Pulmonary artery endothelial cell (primary cell): ENCODE data around the gene ZNF511. TPM values are rescaled to one million over a fixed set of nuclear protein-coding genes. Genes with fewer than 3 reads are reported as not detected.
"Not testable (repeated sequence)": the region's sequence is repeated elsewhere in the genome, so short reads cannot be mapped to it uniquely, and the experiment has no call there.

Source experiments
- DNase-seq: peaks from one replicate; pipeline ENCODE4 v3.0.0-alpha.2; 2011; ENCODE audit warnings: low read depth, low spot score
- total RNA-seq: library from RNA; depleted of rRNA; stranded (reverse); fragments of >200 nt; gene quantifications from 2 replicates; pipeline ENCODE4 v1.2.3, GENCODE V29; 2014

ZNF511 gene
- total RNA-seq, result 27.4 and 40.4 TPM in 2 replicates

DNA sequence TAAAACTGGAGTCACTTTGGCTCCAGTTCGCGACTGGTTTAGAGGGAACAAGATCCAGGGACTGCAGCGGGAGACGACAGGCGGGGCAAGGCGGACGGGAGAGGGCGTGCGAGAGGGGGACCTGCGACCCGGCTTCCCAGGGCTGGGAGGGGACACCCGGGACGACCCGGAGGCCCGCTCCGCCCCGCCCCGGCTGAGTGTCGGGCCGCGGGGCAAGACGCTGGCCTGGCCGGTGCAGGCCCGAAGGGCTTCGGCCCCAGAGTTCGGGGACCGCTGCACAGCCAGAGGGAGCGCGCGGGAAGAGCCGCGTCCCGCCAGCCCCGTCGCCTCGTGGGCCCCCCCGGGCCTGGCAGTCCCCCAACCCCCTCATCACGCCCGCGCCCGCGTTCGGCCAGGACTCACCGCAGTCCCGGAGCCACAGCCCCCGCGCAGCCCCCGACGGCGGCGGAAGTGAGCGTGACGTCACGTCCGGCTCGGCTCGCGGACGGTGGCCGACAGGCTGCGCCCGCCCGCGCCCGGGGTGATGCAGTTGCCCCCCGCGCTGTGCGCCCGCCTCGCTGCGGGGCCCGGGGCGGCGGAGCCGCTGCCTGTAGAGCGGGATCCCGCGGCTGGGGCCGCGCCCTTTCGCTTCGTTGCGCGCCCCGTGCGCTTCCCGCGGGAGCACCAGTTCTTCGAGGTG lies at the start of gene ZNF511, which contains the start of gene TUBGCP2:
Gene ZNF511, plus strand, starts transcription at position 494 of the 679 bp plus-strand sequence. Its CDS starts 30 bp downstream, at position 524.
Gene TUBGCP2, minus strand, starts transcription at position 452 of the 679 bp plus-strand sequence. CDS start 5,931 bp downstream, outside the sequence.
- DNase-seq, result no peak

DNA sequence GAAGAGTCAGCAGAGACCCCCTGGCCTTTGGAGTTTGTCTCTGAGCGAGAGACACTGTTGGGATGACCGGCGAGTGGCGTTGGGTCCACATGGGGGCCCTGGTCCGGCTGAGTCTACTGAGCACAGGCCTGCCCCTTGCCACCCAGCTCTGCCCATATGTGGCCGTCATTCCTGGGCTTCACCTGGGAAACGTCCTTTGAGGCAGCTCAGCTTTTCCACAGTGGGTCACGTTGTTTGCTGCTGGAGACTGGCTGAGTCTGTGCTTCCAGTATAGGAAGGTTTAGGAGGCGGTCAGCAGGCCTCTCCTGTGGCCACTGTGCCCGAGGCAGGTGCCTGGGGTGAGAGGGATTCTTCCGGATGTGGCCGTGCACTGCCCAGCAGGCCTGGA lies 49.1 kb upstream of the ZNF511 start:
- DNase-seq, result no peak

DNA sequence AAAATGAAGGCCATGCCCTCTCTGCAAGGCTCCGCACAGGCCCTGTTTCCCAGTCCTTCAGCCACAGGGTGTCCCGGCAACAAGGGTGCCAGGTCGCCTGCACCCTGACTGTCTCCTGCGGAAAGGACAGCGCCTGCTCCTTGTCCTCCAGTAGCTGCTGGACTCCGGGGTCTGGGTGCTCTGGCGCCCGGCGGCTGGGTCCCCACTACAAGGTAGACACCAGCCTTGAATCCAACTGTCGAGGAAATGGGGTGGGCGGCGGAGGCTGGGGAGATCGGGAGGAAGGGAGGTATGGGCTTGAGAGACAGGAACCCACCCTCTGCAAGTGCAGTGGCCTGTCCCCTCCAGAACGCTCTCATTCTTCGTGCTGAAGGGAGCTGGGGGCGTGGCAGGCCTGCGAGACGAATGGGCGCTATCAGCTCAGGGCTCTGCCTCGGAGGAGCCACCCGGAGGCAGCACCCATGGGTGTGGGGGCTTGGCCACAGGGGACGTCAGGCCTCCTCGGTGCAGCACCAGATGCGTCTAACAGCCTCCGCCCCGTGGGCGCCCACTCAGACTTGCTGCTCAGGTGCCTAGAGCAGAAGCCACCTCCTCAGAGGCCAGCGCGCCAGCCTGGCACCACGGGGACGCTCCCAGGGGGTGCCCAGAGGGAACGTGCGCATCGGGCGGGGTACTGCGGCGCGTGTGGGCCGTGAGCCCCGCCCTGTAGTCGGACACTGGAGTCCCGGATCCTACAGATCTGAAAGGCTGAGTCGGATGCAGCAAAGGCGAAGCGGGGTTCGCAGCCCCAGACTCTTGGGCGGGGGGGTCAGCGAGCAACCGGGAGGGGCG lies 47.6 kb upstream of the ZNF511 start:
- DNase-seq, result no peak

DNA sequence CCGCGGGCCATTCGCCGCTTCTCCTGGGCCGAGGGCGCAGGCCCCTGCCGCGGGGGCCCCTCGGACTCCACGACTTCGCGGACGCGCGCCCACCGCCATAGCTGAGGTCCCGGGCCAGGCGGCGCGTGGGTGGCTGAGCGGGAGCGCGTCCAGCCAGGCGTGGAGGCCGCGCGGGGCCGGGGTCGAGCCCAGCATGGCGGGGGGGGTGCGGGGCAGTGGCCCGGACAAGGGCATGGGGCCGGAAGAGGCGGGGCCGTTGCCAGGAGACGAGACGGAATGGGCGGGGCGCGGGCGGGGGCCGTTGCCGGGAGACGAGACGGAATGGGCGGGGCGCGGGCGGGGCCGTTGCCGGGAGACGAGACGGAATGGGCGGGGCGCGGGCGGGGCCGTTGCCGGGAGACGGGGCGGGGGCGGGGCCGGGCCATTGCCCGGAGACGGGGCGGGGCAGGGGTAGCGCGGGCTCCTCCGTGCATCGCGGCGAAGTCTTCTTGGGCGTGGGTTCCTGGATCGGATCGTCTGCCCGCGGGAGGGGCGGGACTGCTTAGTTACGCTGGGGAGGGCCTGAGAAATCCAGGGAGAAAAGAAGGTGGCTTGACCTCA lies 46.9 kb upstream of the ZNF511 start:
- no peak for DNase-seq

- DNase-seq, result no peak
Observed at GRCh38 chr10:133262696-133263095, 46.0 kb upstream of the ZNF511 start.

GRCh38 chr10:133263674-133264073 lies 45.0 kb upstream of the ZNF511 start:
- no peak for DNase-seq

DNA sequence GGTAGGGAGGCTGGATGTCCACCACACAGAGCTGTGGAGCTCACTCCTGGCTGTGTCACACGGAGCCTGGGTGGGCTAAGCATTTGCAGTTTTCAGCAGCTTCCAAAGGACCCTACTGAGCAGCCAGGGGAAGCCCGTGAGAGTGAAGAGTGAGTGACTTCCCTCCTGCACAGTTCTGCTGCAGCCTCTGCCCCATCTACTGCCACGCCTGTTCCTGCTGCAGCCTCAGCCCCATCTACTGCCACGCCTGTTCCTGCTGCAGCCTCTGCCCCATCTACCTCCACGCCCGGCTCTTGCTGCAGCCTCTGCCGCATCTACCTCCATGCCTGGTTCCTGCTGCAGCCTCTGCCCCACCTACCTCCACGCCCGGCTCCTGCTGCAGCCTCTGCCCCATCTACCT lies 44.3 kb upstream of the ZNF511 start:
- DNase-seq, result no peak

DNA sequence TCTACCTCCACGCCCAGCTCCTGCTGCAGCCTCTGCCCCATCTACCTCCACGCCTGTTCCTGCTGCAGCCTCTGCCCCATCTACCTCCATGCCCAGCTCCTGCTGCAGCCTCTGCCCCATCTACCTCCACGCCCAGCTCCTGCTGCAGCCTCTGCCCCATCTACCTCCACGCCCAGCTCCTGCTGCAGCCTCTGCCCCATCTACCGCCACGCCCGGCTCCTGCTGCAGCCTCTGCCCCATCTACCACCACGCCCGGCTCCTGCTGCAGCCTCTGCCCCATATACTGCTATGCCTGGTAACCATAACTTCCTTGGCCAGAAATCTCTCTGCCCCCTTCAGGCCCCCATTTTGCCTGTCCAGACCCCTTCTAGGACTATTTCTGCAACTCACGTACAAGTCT lies 43.7 kb upstream of the ZNF511 start:
- DNase-seq, result not testable (repeated sequence)

- no peak for DNase-seq
Observed at GRCh38 chr10:133266056-133266795, 42.5 kb upstream of the ZNF511 start.

DNA sequence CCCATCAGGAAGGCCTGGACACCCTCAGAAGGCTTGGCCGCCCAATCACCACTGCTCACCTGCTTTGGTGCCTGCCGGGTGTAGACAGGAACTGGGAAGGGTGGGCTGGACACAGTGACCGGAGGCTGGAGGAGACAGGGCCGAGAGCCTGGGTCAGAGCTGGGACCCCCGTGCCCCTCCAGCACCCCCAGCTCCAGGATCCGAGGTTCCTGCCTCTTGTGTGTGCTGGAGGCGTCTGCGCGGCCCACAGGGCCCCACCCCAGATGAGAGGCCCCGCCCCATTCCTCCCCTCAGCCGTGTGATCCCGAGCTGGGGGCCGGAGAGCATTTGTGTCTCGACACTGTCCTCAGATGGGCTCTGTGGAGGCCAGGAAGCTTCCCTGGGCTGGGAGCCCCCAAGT lies 41.4 kb upstream of the ZNF511 start:
- DNase-seq, result no peak

- no peak for DNase-seq
Observed at GRCh38 chr10:133267829-133268228, 40.9 kb upstream of the ZNF511 start.

- no peak for DNase-seq
Observed at GRCh38 chr10:133268532-133268931, 40.2 kb upstream of the ZNF511 start.

DNA sequence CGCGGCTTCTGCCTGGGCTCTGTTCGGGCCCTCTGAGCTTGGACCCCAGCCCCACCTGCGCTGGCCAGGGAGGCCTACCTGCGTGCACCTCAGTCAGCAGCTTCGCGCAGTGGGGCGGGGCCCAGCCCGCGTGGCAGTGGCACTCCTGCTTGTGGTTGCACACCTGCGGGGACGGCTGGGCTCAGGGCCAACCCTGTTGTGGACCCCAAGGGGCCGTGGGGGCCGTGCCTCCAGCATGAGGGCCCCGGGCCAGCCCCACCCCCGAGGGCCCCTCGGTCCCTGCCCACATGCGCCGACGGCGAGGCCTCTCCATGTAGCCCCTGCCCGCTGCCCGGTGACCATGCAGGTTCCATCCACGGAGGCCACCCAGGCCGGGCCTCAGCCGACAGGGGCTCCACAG lies 39.3 kb upstream of the ZNF511 start:
- no peak for DNase-seq

DNA sequence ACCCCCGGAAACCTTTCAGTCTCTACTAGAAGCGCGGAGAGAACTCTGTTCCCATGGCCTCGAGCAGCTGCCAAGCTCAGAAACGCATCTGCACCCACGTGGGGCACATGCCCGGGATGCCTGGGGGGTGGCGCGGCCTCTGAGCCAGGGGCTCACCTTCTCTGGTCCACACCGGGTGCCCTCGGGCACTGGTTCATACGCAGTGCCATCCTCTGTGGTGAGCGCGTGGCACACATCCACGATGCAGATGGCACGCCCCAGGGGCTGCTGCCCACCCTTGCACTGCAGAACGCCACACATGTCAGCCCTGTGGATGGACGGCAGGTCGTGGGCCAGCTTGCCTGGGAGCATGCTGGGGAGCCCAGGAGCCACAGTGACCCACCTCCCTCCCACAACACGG lies 38.5 kb upstream of the ZNF511 start:
- DNase-seq, result no peak

DNA sequence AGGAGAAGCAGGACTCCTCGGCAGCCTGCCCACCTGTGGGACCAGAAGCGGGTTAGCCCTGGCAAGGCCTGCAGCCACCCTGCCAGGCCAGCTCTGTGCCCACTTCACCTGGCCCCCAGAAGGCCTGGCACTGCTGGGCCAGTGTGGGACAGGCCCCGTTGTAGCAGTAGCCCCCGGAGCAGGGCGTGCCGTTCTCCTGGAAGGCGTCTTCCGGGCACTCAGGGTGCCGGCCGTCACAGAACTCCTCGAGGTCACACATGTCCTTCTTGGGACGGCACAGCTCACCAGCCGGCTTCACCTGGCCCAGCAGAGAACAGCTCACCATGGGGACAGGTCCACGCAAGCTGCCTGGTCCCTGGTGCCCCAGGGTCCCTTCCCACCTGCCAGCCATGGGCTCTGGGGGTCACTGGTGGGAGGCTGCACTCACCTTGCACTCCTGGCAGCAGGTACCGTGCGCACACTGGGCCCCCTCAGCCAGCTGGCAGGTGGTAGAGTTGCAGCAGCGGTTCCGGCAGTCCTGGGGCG lies 37.9 kb upstream of the ZNF511 start:
- DNase-seq, result no peak

GRCh38 chr10:133271521-133272300 lies 37.0 kb upstream of the ZNF511 start:
- no peak for DNase-seq

DNA sequence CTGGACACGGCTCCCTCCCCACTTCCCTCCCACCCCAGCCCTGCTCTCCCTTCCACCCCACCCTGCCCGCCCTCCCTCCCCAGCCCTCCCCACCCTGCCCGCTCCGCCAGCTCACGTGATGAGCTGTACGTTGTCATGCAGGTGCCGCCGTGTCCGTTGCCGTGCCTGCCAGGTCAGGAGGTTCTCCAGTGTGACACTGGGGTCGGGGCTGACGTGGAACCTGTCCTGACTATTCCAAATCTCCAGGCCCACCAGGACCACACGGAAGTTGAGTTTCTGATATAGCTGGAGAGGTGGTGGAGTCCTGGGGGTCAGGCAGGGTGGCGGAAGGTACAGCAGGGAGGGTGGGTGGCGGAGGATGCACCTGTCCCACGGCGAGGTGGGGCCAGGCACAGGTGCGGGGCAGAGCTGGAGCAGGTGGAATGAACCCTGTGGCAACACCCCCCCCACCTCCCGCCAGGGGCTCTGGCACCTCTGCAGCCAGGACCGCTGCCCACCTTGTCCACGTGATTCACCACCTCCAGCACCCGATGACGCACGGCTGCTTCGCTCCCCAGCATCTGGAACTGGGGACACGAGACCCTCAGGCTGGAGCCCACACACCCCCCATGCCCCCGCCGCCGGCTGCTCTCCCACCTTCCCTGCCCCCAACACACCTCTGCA lies 36.3 kb upstream of the ZNF511 start:
- no peak for DNase-seq

- DNase-seq, result no peak
Observed at GRCh38 chr10:133272964-133273420, 35.7 kb upstream of the ZNF511 start.

GRCh38 chr10:133273534-133274143 lies 35.1 kb upstream of the ZNF511 start:
- no peak for DNase-seq
